ENCODE measurements around the gene SCARB1.

DNA sequence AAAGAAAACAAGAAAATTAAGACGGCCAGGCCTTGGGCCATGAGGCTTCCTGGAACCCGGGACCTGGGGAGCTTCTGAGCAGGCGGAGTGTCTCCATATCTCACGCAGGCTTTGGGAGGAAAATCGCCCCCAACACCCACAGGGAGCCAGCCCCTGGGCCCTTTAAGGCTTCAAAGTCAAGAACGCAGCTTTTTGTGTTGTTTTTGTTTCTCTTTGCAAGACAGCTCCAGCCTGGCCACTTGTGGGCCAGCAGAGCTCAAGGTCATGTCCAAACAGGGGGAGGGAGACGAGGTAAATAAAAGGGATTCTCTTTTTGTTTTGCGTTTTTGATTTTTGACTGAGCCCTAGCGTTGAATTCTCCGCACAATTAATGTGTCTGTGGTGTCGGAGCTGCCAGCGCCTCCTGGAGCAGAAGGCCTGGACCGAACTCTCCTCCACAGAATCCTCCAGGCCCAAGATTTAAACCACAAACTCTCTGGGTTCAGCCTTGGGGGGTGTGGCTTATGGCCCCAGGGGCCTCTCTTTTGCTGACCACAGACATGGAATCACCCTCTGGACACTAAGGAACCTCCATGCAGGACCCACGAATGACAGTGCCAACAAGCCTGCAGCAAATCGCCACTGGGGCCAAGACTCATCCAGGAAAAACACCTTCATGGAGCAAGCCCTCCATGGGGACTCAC lies 8.2 kb downstream of the SCARB1 start:
- no peak for TF ChIP-seq CTCF (IDR thresholded peaks at IDR 0.05; ENCODE audit: insufficient read depth, low read length)
- TF ChIP-seq POLR2AphosphoS5 (IDR thresholded peaks at IDR 0.05; ENCODE audit: low read depth), result no peak
- TF ChIP-seq SPI1 (IDR thresholded peaks at IDR 0.05; ENCODE audit: borderline replicate concordance, low read depth), result no peak

Data from HL-60 (cell line).